Kidney (tissue), 14 donors: ENCODE results near the gene IBA57. TPM values are rescaled to one million over a fixed set of nuclear protein-coding genes. Genes with fewer than 3 reads are reported as not detected.

ENCODE experiments used
- DNase-seq, 5 donors: peaks; one replicate each; pipeline ENCODE4 v3.0.0-alpha.2; 2013 to 2020
- FAIRE-seq: peaks from 2 replicates; lab custom pipeline; 2012; peaks lifted over from hg19 to GRCh38; lab: Jason Lieb, UNC
- H3K27ac ChIP-seq, 2 donors: one replicate each; pipeline ENCODE4 v1.7.0; 2013; ENCODE audit warnings: low read depth in 2 of 2, low read length in 2 of 2, inconsistent platforms in 1 of 2
- H3K27me3 ChIP-seq: one replicate; pipeline ENCODE4 v1.7.1; 2013; ENCODE audit warnings: low read length, inconsistent platforms; ENCODE audit not compliant: control insufficient read depth, insufficient read depth
- H3K36me3 ChIP-seq, 3 donors: one replicate each; pipeline versions ENCODE4 v1.7.0 to v1.7.1; 2013; ENCODE audit warnings: low read length in 3 of 3, control low read depth in 1 of 3, inconsistent platforms in 1 of 3; ENCODE audit not compliant: insufficient read depth in 3 of 3, control insufficient read depth in 2 of 3
- H3K4me1 ChIP-seq, 3 donors: one replicate each; pipeline versions ENCODE4 v1.7.0 to v1.7.1; 2013; ENCODE audit warnings: low read length in 3 of 3, inconsistent platforms in 1 of 3, low read depth in 1 of 3; ENCODE audit not compliant: control insufficient read depth in 2 of 3, insufficient read depth in 2 of 3
- H3K4me3 ChIP-seq, 3 donors: one replicate each; pipeline versions ENCODE4 v1.7.0 to v1.8.1; 2013; ENCODE audit warnings: low read length in 3 of 3, control low read depth in 1 of 3, inconsistent platforms in 1 of 3
- H3K9ac ChIP-seq, 3 donors: one replicate each; pipeline versions ENCODE4 v1.7.0 to v1.7.1; 2013; ENCODE audit warnings: low read length in 3 of 3, control low read depth in 1 of 3, inconsistent platforms in 1 of 3
- H3K9me3 ChIP-seq, 3 donors: one replicate each; pipeline versions ENCODE4 v1.7.0 to v1.7.1; 2013; ENCODE audit warnings: low read length in 3 of 3, control low read depth in 1 of 3, inconsistent platforms in 1 of 3; ENCODE audit not compliant: control insufficient read depth in 2 of 3, insufficient read depth in 1 of 3
- CTCF ChIP-seq: IDR thresholded peaks from 3 replicates; pipeline ENCODE4 v1.5.1; 2012; ENCODE audit warnings: mild to moderate bottlenecking, moderate library complexity, borderline replicate concordance; ENCODE audit not compliant: insufficient read depth; ENCODE audit errors: extremely low read depth
- intact Hi-C: fragments of 100-400 bp; cut with DNase I; formaldehyde crosslinking; loops from one replicate; pipeline ENCODE4 v1.11.1; 2022
- polyA plus RNA-seq: library from polyadenylated mRNA; stranded (reverse); fragments of 350-450 nt; fragmentation: Illumina TruSeq; extraction: RNeasy Lipid Tissue Mini Kit (QIAGEN cat#74804); gene quantifications from one replicate; pipeline ENCODE4 v1.2.3, GENCODE V29; 2014; ENCODE audit warnings: low read depth, low replicate concordance; ENCODE audit not compliant: insufficient read depth
- total RNA-seq: library from RNA; stranded (reverse); fragmentation: NEBNext Ultra II Directional; extraction: Animal tissue kit (Norgen Biotek cat#: 25700); gene quantifications from one replicate; pipeline ENCODE4 v1.2.1, GENCODE V29; 2021
- donor health status: control.
- donor health status: control.
- donor health status: control.
- donor health status: control.
- donor health status: control.
- donor health status: DM: yes; HTN: yes; CAD: no.
- donor health status: Normal renal cell carcinoma (clear cell type).

Gene IBA57
- total and polyA plus RNA-seq, 2 donors from 2014 or later: 4.7 to 13.0 TPM

DNA sequence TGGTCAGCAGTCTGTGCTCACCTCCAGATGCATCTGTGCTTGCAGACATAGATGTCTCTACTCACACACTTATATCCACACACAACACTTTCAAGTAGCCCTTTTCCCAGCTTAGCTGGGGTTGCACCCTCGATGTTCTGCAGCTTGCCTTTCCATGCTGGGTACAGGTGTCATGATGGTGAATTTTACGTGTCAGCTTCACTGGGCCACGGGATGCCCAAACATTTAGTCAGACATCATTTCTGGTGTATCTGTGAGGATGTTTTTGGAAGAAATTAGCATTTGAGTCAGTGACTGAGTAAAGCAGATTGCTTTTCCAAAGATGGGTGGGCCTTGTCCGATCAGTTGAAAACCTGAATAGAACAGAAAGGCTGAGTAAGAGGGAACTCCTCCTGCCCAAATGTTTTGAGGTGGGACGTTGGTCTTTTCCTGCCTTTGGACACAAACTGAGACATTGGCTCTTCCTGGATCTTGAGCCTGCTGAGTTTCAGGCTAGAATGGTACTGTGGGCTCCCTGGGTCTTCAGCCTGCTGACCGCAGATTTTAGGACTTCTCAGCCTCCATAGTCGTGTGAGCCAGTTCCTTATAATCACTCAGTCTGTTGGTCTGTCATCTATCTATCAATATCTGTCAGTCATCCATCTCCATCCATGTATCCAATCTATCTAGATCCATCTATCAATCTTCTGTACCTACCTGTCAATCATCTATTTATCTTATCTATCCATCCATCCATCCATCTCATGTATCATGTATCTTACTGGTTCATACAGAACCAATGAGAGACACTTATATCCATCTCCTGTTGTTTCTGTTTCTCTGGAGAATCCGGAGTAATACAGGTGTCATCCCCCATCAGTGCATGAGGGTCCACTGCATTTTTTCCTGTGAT lies 29.6 kb downstream of the IBA57 start:
- TF ChIP-seq CTCF: no peak
- no peaks in the 10 kb centered on the region for H3K36me3 ChIP-seq
- H3K27ac ChIP-seq: no peak overlapping the region
- DNase-seq: no peak
- H3K9ac ChIP-seq: no peak overlapping the region
- peaks cover 0 to 14% (median 0%) of the 10 kb centered on the region in 3 donors for H3K9me3 ChIP-seq
- no peak overlapping the region for H3K4me3 ChIP-seq
- no peak for FAIRE-seq
- intact Hi-C loops: no loop called here
- no peaks in the 10 kb centered on the region for H3K27me3 ChIP-seq
- H3K4me1 ChIP-seq: no peaks in the 10 kb centered on the region

DNA sequence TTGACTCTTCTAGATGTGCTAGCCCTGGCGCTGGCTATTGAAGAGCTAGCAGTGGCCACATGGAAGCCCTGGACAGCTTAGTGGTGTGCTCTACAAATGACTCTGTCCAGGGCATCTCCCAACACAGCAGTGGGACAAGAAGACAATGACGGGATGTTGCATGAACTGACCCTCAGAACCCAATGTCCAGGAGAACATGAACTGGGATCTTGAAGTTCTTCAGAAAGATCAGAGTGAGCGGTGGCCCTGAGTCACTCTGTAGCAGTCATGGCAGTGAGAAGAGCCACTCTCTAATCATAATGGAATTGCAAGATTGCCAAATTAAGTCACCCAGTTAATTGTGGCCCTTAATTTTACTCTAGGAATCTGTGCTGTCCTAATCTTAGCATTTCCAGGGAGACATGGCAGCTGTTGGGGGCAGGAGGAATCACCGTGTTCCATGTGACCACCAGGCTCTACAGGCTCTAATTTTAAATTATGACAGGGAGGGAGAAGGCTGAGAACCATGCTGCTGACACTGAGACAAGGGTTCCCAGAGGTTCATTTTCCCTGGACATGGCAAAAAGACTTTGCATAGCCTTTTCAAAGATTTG lies 32.0 kb downstream of the IBA57 start:
- no peak overlapping the region for H3K27ac ChIP-seq
- FAIRE-seq: no peak
- no peak overlapping the region for H3K4me3 ChIP-seq
- H3K9me3 ChIP-seq: peaks cover 0 to 14% (median 0%) of the 10 kb centered on the region in 3 donors
- H3K4me1 ChIP-seq: no peaks in the 10 kb centered on the region
- intact Hi-C loops: no loop called here
- DNase-seq: peak in 2 of 5 donors; percentile 9 to 12
- no peaks in the 10 kb centered on the region for H3K36me3 ChIP-seq
- H3K9ac ChIP-seq: no peak overlapping the region
- no peaks in the 10 kb centered on the region for H3K27me3 ChIP-seq
- TF ChIP-seq CTCF: no peak

GRCh38 chr1:228198977-228199590 lies 33.5 kb downstream of the IBA57 start:
- FAIRE-seq: no peak
- peaks cover 0 to 14% (median 0%) of the 10 kb centered on the region in 3 donors for H3K9me3 ChIP-seq
- H3K27me3 ChIP-seq: no peaks in the 10 kb centered on the region
- H3K4me3 ChIP-seq: no peak overlapping the region
- no peak overlapping the region for H3K9ac ChIP-seq
- no peaks in the 10 kb centered on the region for H3K4me1 ChIP-seq
- no peak for DNase-seq
- TF ChIP-seq CTCF: no peak
- no peaks in the 10 kb centered on the region for H3K36me3 ChIP-seq
- no peak overlapping the region for H3K27ac ChIP-seq
- intact Hi-C loops: no loop called here
